Vagina (tissue), 2 donors: ENCODE measurements around the gene WDR76. TPM values are rescaled to one million over a fixed set of nuclear protein-coding genes. Genes with fewer than 3 reads are reported as not detected.
"Not testable (repeated sequence)": the region's sequence is repeated elsewhere in the genome, so short reads cannot be mapped to it uniquely, and the experiment has no call there.

ENCODE experiments used
- DNase-seq, 2 donors: peaks; one replicate each; pipeline ENCODE4 v3.0.0-alpha.2; 2017; ENCODE audit errors: extremely low spot score in 2 of 2
- H3K27ac ChIP-seq: fragments of 200-600 bp; sonication (generic); one replicate; pipeline ENCODE4 v1.5.1; 2019
- H3K27me3 ChIP-seq: fragments of 200-600 bp; sonication (generic); one replicate; pipeline ENCODE4 v1.5.1; 2019
- H3K36me3 ChIP-seq, 2 donors: fragments of 200-600 bp; sonication (generic); one replicate each; pipeline ENCODE4 v1.5.1; 2017 to 2019
- H3K4me1 ChIP-seq: fragments of 200-600 bp; sonication (generic); one replicate; pipeline ENCODE4 v1.5.1; 2019
- H3K4me3 ChIP-seq, 2 donors: fragments of 200-600 bp; sonication (generic); 1 replicate in 1 of 2; 2 replicates in 1 of 2; pipeline ENCODE4 v1.5.1; 2016 to 2019
- H3K9me3 ChIP-seq: fragments of 200-600 bp; sonication (generic); one replicate; pipeline ENCODE4 v1.5.1; 2019
- CTCF ChIP-seq, 3 experiments: fragments of 450-650 bp in 2 of 3; fragments of 200-600 bp in 1 of 3; sonication (generic) in 1 of 3; IDR thresholded peaks; one replicate each; pipeline ENCODE4 v1.5.1; 2017 to 2019; ENCODE audit warnings: antibody characterized with exemption in 3 of 3, mild to moderate bottlenecking in 2 of 3, moderate library complexity in 2 of 3
- POLR2A ChIP-seq, 2 donors: fragments of 450-650 bp; IDR thresholded peaks; one replicate each; pipeline ENCODE4 v1.6.1; 2017; ENCODE audit warnings: antibody characterized with exemption in 2 of 2, mild to moderate bottlenecking in 2 of 2, moderate library complexity in 2 of 2
- POLR2AphosphoS5 ChIP-seq, 2 donors: sonication (generic); formaldehyde crosslinking; IDR thresholded peaks; one replicate each; pipeline ENCODE4 v1.9.0; 2017; ENCODE audit warnings: antibody characterized with exemption in 2 of 2, mild to moderate bottlenecking in 2 of 2, low read depth in 1 of 2; ENCODE audit not compliant: insufficient read depth in 1 of 2
- intact Hi-C: fragments of 100-400 bp; cut with DNase I; formaldehyde crosslinking; loops from one replicate; pipeline ENCODE4 v1.15.1; 2023
- total RNA-seq: library from RNA; depleted of rRNA; stranded (reverse); fragments of >200 nt; gene quantifications from one replicate; pipeline ENCODE4 v1.2.3, GENCODE V29; 2016

WDR76 gene
- total RNA-seq, 1 donor from 2014 or later = 3.4 TPM

- no peaks in the 10 kb centered on the region for H3K27me3 ChIP-seq
- no peak overlapping the region for H3K4me3 ChIP-seq
- H3K36me3 ChIP-seq = no peaks in the 10 kb centered on the region
- no peak for DNase-seq
- TF ChIP-seq CTCF (IDR thresholded peaks at IDR 0.05) = no peak
- no peak for TF ChIP-seq POLR2AphosphoS5 (IDR thresholded peaks at IDR 0.05; ENCODE audit: insufficient read depth in 1 of 2, low read depth in 1 of 2)
- no peak for TF ChIP-seq POLR2A (IDR thresholded peaks at IDR 0.05)
- H3K9me3 ChIP-seq = no peaks in the 10 kb centered on the region
- no peak overlapping the region for H3K27ac ChIP-seq
- intact Hi-C loops = no loop called here
- H3K4me1 ChIP-seq = no peaks in the 10 kb centered on the region
Measured at GRCh38 chr15:43859546-43859945, 32.7 kb downstream of the WDR76 start.

- H3K27me3 ChIP-seq, H3K36me3 ChIP-seq, H3K9me3 ChIP-seq, H3K4me1 ChIP-seq, H3K4me3 ChIP-seq, H3K27ac ChIP-seq, DNase-seq, intact Hi-C loops: not testable (repeated sequence)
Measured at GRCh38 chr15:43866636-43867035, 39.8 kb downstream of the WDR76 start.

GRCh38 chr15:43867096-43867495 is 40.3 kb downstream of the WDR76 start:
- no peak for TF ChIP-seq POLR2AphosphoS5 (IDR thresholded peaks at IDR 0.05; ENCODE audit: insufficient read depth in 1 of 2, low read depth in 1 of 2)
- TF ChIP-seq CTCF (IDR thresholded peaks at IDR 0.05) = no peak
- TF ChIP-seq POLR2A (IDR thresholded peaks at IDR 0.05) = no peak
- no peak for DNase-seq
- Histone ChIP-seq H3K4me1 (no peaks in the 10 kb centered on the region), H3K9me3 (no peaks in the 10 kb centered on the region), H3K27ac (no peak overlapping the region), H3K4me3 (no peak overlapping the region), H3K27me3 (no peaks in the 10 kb centered on the region), H3K36me3 (no peaks in the 10 kb centered on the region)
- intact Hi-C loops = no loop called here

- no peak for TF ChIP-seq CTCF (IDR thresholded peaks at IDR 0.05)
- TF ChIP-seq POLR2A (IDR thresholded peaks at IDR 0.05) = no peak
- TF ChIP-seq POLR2AphosphoS5 (IDR thresholded peaks at IDR 0.05; ENCODE audit: insufficient read depth in 1 of 2, low read depth in 1 of 2) = no peak
- H3K27ac ChIP-seq = no peak overlapping the region
- no peak for DNase-seq
- H3K4me3 ChIP-seq = no peak overlapping the region
- no peaks in the 10 kb centered on the region for H3K9me3 ChIP-seq
- intact Hi-C loops = no loop called here
- H3K36me3 ChIP-seq = no peaks in the 10 kb centered on the region
- H3K27me3 ChIP-seq = no peaks in the 10 kb centered on the region
- H3K4me1 ChIP-seq = no peaks in the 10 kb centered on the region
Measured at GRCh38 chr15:43868406-43868805, 41.6 kb downstream of the WDR76 start.

- no peak for TF ChIP-seq CTCF (IDR thresholded peaks at IDR 0.05)
- TF ChIP-seq POLR2A (IDR thresholded peaks at IDR 0.05) = no peak
- TF ChIP-seq POLR2AphosphoS5 (IDR thresholded peaks at IDR 0.05; ENCODE audit: insufficient read depth in 1 of 2, low read depth in 1 of 2) = no peak
- Histone ChIP-seq H3K9me3 (no peaks in the 10 kb centered on the region), H3K36me3 (no peaks in the 10 kb centered on the region), H3K27me3 (no peaks in the 10 kb centered on the region), H3K27ac (no peak overlapping the region), H3K4me1 (no peaks in the 10 kb centered on the region), H3K4me3 (no peak overlapping the region)
- DNase-seq = no peak
- intact Hi-C loops = no loop called here
Measured at GRCh38 chr15:43871835-43872234, 45.0 kb downstream of the WDR76 start.
